Lower lobe of right lung (tissue), 2 donors: ENCODE data around the gene INTS11. TPM values are rescaled to one million over a fixed set of nuclear protein-coding genes. Genes with fewer than 3 reads are reported as not detected.

Experiments
- ATAC-seq, 2 donors: fragments of 200-7000 bp; cut with Tn5 transposase; one replicate each; pipeline ENCODE4 v1.9.1; 2020 to 2022; ENCODE audit warnings: mild to moderate bottlenecking in 2 of 2, moderate library complexity in 2 of 2
- DNase-seq: peaks from one replicate; pipeline ENCODE4 v3.0.0-alpha.2; 2020
- H3K27ac ChIP-seq: fragments of 200-600 bp; one replicate; pipeline ENCODE4 v1.8.0; 2022
- H3K27me3 ChIP-seq: fragments of 200-600 bp; one replicate; pipeline ENCODE4 v1.8.0; 2022; ENCODE audit warnings: low read depth
- H3K36me3 ChIP-seq: fragments of 200-600 bp; one replicate; pipeline ENCODE4 v1.8.0; 2022; ENCODE audit warnings: mild to moderate bottlenecking
- H3K4me1 ChIP-seq: fragments of 200-600 bp; one replicate; pipeline ENCODE4 v1.8.0; 2022
- H3K4me3 ChIP-seq: fragments of 200-600 bp; one replicate; pipeline ENCODE4 v1.8.0; 2022; ENCODE audit warnings: mild to moderate bottlenecking
- H3K9me3 ChIP-seq: fragments of 200-600 bp; one replicate; pipeline ENCODE4 v1.8.0; 2022
- intact Hi-C: fragments of 100-400 bp; cut with DNase I; formaldehyde crosslinking; loops from one replicate; pipeline ENCODE4 v1.11.0; 2022
- total RNA-seq: library from RNA; stranded (reverse); fragmentation: NEBNext Ultra II Directional; extraction: Animal tissue kit (Norgen Biotek cat#: 25700); gene quantifications from one replicate; pipeline ENCODE4 v1.2.1, GENCODE V29; 2021
- TF ChIP-seq, protein P1 (sequence below): fragments of 200-600 bp; IDR thresholded peaks from one replicate; pipeline ENCODE4 v1.8.0; 2022; ENCODE audit warnings: antibody characterized with exemption, mild to moderate bottlenecking
- donor health status: DM: no; HTN: yes; CAD: no; lungs with severe emphysema.

Gene INTS11
- total RNA-seq, 1 donor from 2014 or later, result 88.9 TPM

DNA sequence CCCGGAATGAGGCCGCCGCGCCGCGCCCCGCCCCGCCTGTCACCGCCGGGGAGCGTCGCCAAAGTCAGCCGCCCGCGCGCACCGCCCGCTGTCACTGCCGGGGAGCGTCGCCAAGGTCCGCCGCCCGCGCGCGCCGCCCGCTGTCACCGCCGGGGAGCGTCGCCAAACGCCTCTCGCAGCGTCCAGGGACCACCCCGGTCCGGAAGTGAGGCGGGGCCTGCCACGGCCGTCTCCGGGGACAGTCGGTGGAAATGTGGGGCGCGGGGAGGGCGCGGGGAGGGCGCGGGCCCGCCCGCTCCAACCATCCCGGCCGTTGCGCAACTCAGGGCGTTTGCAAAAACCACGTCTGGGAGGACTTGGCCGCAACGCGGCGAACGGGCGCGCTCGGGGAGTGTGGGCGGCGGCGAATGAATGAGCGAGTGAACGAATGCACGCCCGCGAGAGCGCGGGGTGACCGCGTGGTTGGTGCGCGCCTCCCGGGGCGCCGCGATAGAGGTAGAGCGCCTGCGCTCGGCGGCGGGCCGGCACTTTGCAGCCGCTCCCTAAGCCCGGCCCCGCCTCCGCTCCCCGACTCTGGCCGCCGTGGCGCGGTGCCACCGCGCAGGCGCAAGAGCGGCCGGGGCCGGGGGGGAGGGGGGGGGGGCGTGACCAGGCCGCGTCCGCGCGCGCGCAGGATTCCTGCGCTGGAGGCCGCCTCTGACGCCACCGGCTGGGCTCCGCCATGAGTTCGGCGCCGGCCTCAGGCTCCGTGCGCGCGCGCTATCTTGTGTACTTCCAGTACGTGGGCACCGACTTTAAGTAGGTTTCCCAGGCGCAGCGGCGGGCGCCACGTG is 16.3 kb downstream of the INTS11 start, which contains the start of the genes ACAP3 and PUSL1:
Gene ACAP3, minus strand, starts transcription at position 8 of the 833 bp plus-strand sequence. CDS start 115 bp downstream, outside the sequence.
Gene PUSL1, plus strand, starts transcription at position 675 of the 833 bp plus-strand sequence. Its CDS starts 47 bp downstream, at position 722.
- peaks cover 46% of the 10 kb centered on the region for H3K4me1 ChIP-seq
- intact Hi-C loops, result no loop called here
- ATAC-seq (peak; percentile 87 to 91), DNase-seq (peak; percentile 93)
- TF ChIP-seq, protein P1, sequence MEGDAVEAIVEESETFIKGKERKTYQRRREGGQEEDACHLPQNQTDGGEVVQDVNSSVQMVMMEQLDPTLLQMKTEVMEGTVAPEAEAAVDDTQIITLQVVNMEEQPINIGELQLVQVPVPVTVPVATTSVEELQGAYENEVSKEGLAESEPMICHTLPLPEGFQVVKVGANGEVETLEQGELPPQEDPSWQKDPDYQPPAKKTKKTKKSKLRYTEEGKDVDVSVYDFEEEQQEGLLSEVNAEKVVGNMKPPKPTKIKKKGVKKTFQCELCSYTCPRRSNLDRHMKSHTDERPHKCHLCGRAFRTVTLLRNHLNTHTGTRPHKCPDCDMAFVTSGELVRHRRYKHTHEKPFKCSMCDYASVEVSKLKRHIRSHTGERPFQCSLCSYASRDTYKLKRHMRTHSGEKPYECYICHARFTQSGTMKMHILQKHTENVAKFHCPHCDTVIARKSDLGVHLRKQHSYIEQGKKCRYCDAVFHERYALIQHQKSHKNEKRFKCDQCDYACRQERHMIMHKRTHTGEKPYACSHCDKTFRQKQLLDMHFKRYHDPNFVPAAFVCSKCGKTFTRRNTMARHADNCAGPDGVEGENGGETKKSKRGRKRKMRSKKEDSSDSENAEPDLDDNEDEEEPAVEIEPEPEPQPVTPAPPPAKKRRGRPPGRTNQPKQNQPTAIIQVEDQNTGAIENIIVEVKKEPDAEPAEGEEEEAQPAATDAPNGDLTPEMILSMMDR, result peak; percentile 16
- H3K4me3 ChIP-seq, result peak within 1 kb of the TSS; percentile 93
- no peaks in the 10 kb centered on the region for H3K27me3 ChIP-seq
- H3K27ac ChIP-seq, result peak within 1 kb of the TSS; percentile 93
- no peaks in the 10 kb centered on the region for H3K9me3 ChIP-seq
- H3K36me3 ChIP-seq, result peaks cover 37% of the 10 kb centered on the region

GRCh38 chr1:1307261-1307922 is 17.1 kb downstream of the INTS11 start:
- peak in 1 of 2 donors; percentile 11 for ATAC-seq
- intact Hi-C loops, result no loop called here
- Histone ChIP-seq H3K27me3 (no peaks in the 10 kb centered on the region), H3K36me3 (peaks cover 30% of the 10 kb centered on the region), H3K4me1 (peaks cover 46% of the 10 kb centered on the region), H3K27ac (peak overlapping the region; percentile 93), H3K9me3 (no peaks in the 10 kb centered on the region), H3K4me3 (peak overlapping the region; percentile 93)
- TF ChIP-seq, protein P1, result no peak
- DNase-seq, result peak; percentile 75

- Histone ChIP-seq H3K4me3 (peak overlapping the region; percentile 93), H3K27me3 (no peaks in the 10 kb centered on the region), H3K27ac (peak overlapping the region; percentile 93), H3K9me3 (no peaks in the 10 kb centered on the region), H3K4me1 (peaks cover 46% of the 10 kb centered on the region), H3K36me3 (peaks cover 23% of the 10 kb centered on the region)
- DNase-seq, result no peak
- no peak for ATAC-seq
- intact Hi-C loops, result no loop called here
- TF ChIP-seq, protein P1, result no peak
Measured at GRCh38 chr1:1306661-1307260, 17.7 kb downstream of the INTS11 start.

- intact Hi-C loops, result no loop called here
- H3K4me1 ChIP-seq, result peaks cover 46% of the 10 kb centered on the region
- peak overlapping the region; percentile 64 for H3K27ac ChIP-seq
- no peak for DNase-seq
- peaks cover 17% of the 10 kb centered on the region for H3K36me3 ChIP-seq
- peak overlapping the region; percentile 93 for H3K4me3 ChIP-seq
- TF ChIP-seq, protein P1, result no peak
- no peaks in the 10 kb centered on the region for H3K9me3 ChIP-seq
- no peaks in the 10 kb centered on the region for H3K27me3 ChIP-seq
- no peak for ATAC-seq
Measured at GRCh38 chr1:1306070-1306660, 18.3 kb downstream of the INTS11 start.
